Mammary epithelial cell (primary cell): ENCODE measurements around the gene OR2Y1.

ENCODE experiments used
- EZH2 ChIP-seq: IDR thresholded peaks from 2 replicates; pipeline ENCODE4 v1.6.1; 2012; ENCODE audit warnings: low read length, inconsistent platforms, borderline replicate concordance
- TF ChIP-seq, protein P1 (sequence below), 2 donors: IDR thresholded peaks in 1 of 2; conservative IDR thresholded peaks in 1 of 2; 2 replicates each; pipeline ENCODE4 v1.5.1; 2011 to 2012; ENCODE audit warnings: inconsistent platforms in 2 of 2, low read length in 2 of 2, mild to moderate bottlenecking in 2 of 2, control low read depth in 1 of 2, low read depth in 1 of 2; ENCODE audit not compliant: insufficient read depth in 1 of 2; ENCODE audit errors: extremely low read depth in 1 of 2

DNA sequence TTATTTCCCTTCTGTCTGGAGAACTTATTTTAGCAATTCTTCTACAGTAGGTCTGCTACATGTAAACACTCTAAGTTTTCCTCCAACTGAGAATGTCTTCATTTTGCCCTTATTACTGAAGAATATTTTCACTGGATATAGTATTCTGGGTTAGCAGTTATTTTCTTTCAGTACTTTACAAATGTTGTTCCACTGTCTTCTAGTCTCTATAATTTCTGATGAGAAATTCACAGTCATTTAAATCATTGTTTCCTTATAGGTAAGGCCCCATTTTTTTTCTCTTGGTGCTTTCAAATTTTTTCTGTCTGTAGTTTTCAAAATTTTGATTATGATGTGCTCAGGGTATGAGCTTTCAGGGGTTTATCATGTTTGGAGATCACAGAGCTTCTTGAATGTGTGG, 32.0 kb upstream of the OR2Y1 start:
- TF ChIP-seq, protein P1, sequence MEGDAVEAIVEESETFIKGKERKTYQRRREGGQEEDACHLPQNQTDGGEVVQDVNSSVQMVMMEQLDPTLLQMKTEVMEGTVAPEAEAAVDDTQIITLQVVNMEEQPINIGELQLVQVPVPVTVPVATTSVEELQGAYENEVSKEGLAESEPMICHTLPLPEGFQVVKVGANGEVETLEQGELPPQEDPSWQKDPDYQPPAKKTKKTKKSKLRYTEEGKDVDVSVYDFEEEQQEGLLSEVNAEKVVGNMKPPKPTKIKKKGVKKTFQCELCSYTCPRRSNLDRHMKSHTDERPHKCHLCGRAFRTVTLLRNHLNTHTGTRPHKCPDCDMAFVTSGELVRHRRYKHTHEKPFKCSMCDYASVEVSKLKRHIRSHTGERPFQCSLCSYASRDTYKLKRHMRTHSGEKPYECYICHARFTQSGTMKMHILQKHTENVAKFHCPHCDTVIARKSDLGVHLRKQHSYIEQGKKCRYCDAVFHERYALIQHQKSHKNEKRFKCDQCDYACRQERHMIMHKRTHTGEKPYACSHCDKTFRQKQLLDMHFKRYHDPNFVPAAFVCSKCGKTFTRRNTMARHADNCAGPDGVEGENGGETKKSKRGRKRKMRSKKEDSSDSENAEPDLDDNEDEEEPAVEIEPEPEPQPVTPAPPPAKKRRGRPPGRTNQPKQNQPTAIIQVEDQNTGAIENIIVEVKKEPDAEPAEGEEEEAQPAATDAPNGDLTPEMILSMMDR (conservative IDR thresholded peaks at IDR 0.05 in 1 of 2, IDR thresholded peaks at IDR 0.05 in 1 of 2; ENCODE audit: extremely low read depth in 1 of 2, insufficient read depth in 1 of 2, low read depth in 1 of 2, low read length in 2 of 2): no peak
- no peak for TF ChIP-seq EZH2
